ENCODE measurements around the gene LRIG2.

- no peak for TF ChIP-seq CTCF (IDR thresholded peaks at IDR 0.05; ENCODE audit: borderline replicate concordance, extremely low read depth, low read length, poor library complexity, severe bottlenecking)
- TF ChIP-seq EZH2 (IDR thresholded peaks at IDR 0.05; ENCODE audit: borderline replicate concordance, low read depth, low read length, severe bottlenecking) = no peak
Observed at GRCh38 chr1:113040041-113040440, 33.0 kb upstream of the LRIG2 start.

Measured in DND-41 (cell line).